ENCODE results near the gene THAP8. TPM values are rescaled to one million over a fixed set of nuclear protein-coding genes. Genes with fewer than 3 reads are reported as not detected.
A peak's percentile ranks its signal among the peaks of the same experiment; 100 is the strongest.

Gene THAP8, protein sequence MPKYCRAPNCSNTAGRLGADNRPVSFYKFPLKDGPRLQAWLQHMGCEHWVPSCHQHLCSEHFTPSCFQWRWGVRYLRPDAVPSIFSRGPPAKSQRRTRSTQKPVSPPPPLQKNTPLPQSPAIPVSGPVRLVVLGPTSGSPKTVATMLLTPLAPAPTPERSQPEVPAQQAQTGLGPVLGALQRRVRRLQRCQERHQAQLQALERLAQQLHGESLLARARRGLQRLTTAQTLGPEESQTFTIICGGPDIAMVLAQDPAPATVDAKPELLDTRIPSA
- 10 to 100 TPM in 3 of 4 donors, 1 to 10 TPM in 1; 5.7 to 20.4 (median 10.9) TPM for total RNA-seq

DNA sequence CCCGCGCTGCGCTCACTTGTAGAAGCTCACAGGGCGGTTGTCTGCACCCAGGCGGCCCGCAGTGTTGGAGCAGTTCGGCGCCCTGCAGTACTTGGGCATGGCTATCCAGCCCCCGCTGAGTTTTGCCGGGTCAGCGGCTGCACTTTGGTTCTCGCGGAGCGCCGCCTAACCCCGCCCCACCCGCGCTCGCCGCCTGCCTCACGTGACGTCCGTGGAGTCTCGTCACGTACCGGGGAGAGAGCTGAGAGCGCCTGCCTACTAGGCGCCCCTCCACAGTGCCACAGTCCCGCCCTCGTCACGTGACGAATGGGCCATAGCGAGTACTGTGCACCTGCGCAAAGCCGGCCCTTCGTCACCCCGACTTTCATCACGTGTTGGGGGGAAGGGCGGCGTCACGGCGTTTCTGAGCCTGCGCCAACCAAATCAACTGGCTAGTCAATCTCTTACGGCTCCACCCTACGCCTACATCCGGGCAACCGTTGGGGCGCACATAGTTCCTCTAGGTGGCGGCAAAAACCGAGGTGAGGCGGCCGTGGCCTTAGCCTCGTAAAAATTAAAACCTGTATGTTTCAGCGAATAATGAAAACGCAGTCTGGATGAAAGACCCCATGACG lies at the start of gene THAP8:
Gene THAP8 (minus strand): TSS at position 167 of the 614 bp plus-strand sequence. CDS start 68 bp downstream, at position 99.
- Histone ChIP-seq H3K27ac (peak within 1 kb of the TSS; percentile 94), H3K36me3 (no peaks in the 10 kb centered on the region), H3K27me3 (no peaks in the 10 kb centered on the region), H3K9me3 (no peaks in the 10 kb centered on the region), H3K4me3 (peak within 1 kb of the TSS; percentile 76), H3K4me1 (peaks cover 19% of the 10 kb centered on the region)
- DNase-seq (ENCODE audit: low spot score in 2 of 2): peak; percentile 100
- 0% methylated on average over 50 of the region's 56 CpGs for WGBS
- TF ChIP-seq POLR2AphosphoS5 (IDR thresholded peaks at IDR 0.05) (peak; percentile 36 to 96 (median 74)), CTCF (IDR thresholded peaks at IDR 0.05) (peak; percentile 42 to 51), POLR2A (IDR thresholded peaks at IDR 0.05) (no peak)

GRCh38 chr19:36103040-36103626 lies 49.0 kb upstream of the THAP8 start:
- no peak overlapping the region for H3K27ac ChIP-seq
- no peak for DNase-seq (ENCODE audit: low spot score in 2 of 2)
- no peaks in the 10 kb centered on the region for H3K9me3 ChIP-seq
- H3K36me3 ChIP-seq: peaks cover 5% of the 10 kb centered on the region
- peaks cover 26% of the 10 kb centered on the region for H3K4me1 ChIP-seq
- H3K4me3 ChIP-seq: no peak overlapping the region
- WGBS: 89% methylated on average over 24 of the region's 24 CpGs
- TF ChIP-seq POLR2A (IDR thresholded peaks at IDR 0.05): no peak
- no peak for TF ChIP-seq EP300 (IDR thresholded peaks at IDR 0.05)
- TF ChIP-seq CTCF (IDR thresholded peaks at IDR 0.05): no peak
- no peaks in the 10 kb centered on the region for H3K27me3 ChIP-seq

DNA sequence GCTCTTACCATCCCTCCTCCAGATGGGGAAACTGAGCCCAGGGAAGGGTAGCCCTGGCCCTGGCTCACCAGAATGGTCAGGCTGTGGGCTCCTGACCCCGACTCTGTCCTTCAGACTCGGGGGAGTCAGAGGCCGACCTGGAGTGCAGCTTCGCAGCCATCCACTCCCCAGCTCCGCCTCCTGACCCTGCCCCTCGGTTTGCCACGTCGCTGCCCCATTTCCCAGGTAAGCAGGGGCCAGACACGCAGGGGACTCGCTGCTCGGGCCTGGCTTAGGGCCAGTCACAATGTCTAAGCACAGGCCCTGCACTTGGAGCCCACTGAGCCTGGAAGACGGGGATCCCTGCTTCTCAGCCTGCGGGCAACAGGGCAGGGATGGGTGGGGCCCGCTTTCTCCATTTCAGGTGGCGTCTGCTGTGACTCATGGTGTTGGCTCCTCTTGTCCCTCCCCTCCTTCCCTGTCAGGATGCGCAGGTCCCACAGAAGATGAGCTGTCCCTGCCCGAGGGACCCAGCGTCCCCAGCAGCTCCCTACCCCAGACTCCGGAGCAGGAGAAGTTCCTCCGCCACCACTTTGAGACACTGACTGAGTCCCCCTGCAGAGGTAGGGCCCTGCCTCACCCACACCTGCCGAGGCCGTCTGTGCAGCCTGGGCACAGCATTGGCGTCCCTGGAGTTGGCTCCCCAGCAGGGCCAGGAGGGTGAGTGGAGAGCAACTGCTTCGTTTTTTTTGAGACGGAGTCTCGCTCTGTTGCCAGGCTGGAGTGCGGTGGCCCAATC lies 47.7 kb upstream of the THAP8 start:
- 57% methylated on average over 25 of the region's 27 CpGs for WGBS
- Histone ChIP-seq H3K36me3 (peaks cover 4% of the 10 kb centered on the region), H3K27ac (peak overlapping the region; percentile 64), H3K9me3 (no peaks in the 10 kb centered on the region), H3K4me3 (no peak overlapping the region), H3K4me1 (peaks cover 26% of the 10 kb centered on the region), H3K27me3 (no peaks in the 10 kb centered on the region)
- no peak for TF ChIP-seq POLR2AphosphoS5 (IDR thresholded peaks at IDR 0.05)
- TF ChIP-seq POLR2A (IDR thresholded peaks at IDR 0.05): no peak
- TF ChIP-seq CTCF (IDR thresholded peaks at IDR 0.05): no peak
- TF ChIP-seq EP300 (IDR thresholded peaks at IDR 0.05): no peak
- DNase-seq (ENCODE audit: low spot score in 2 of 2): no peak

- no peaks in the 10 kb centered on the region for H3K36me3 ChIP-seq
- H3K4me3 ChIP-seq: no peak overlapping the region
- H3K9me3 ChIP-seq: no peaks in the 10 kb centered on the region
- peaks cover 26% of the 10 kb centered on the region for H3K4me1 ChIP-seq
- no peak for TF ChIP-seq POLR2A (IDR thresholded peaks at IDR 0.05)
- TF ChIP-seq POLR2AphosphoS5 (IDR thresholded peaks at IDR 0.05): no peak
- no peak for TF ChIP-seq EP300 (IDR thresholded peaks at IDR 0.05)
- TF ChIP-seq CTCF (IDR thresholded peaks at IDR 0.05): no peak
- no peak for DNase-seq (ENCODE audit: low spot score in 2 of 2)
- WGBS: 33% methylated on average over 2 of the region's 5 CpGs
- H3K27me3 ChIP-seq: no peaks in the 10 kb centered on the region
- peak overlapping the region; percentile 64 for H3K27ac ChIP-seq
These were observed 46.4 kb upstream of the THAP8 start for GRCh38 chr19:36100476-36100875.

Measured in suprapubic skin (tissue), 4 donors.